Measurements from ENCODE around the gene CEP41. TPM values are rescaled to one million over a fixed set of nuclear protein-coding genes. Genes with fewer than 3 reads are reported as not detected.

Gene CEP41
- total and polyA plus RNA-seq, 10 of the 15 experiments (the other 5 are each of a cell fraction or from before 2014, with no cell fraction given), result 11.4 to 43.0 (median 24.7) TPM

GRCh38 chr7:130410868-130411541, 29.8 kb downstream of the CEP41 start:
- ChIA-PET RAD21 (ENCODE audit: unreplicated experiment) (no interaction called here), SMC1A (ENCODE audit: uncharacterized antibody, unreplicated experiment) (interaction anchor here (1.6 to 1.9 kb wide), 2 partner anchors 12 to 78 kb away, joined by 5 to 7 read pairs; no protein-coding TSS in a partner anchor), POLR2A (interaction anchor here (0.6 kb wide), 1 partner anchor 1782 kb away, joined by 4 read pairs; no protein-coding TSS in a partner anchor), CTCF (interaction anchor here (1.6 kb wide), 1 partner anchor 11 kb away, joined by 5 read pairs; no protein-coding TSS in a partner anchor)
- TF ChIP-seq NFIC (IDR thresholded peaks at IDR 0.05; ENCODE audit: low read depth, low read length) (no peak), ZNF24 (IDR thresholded peaks at IDR 0.05) (no peak), JUND (IDR thresholded peaks at IDR 0.05; ENCODE audit: low read depth, low read length) (no peak), WRNIP1 (IDR thresholded peaks at IDR 0.05; ENCODE audit: borderline replicate concordance, low read depth, low read length) (no peak), SUPT20H (IDR thresholded peaks at IDR 0.05; ENCODE audit: borderline replicate concordance, control insufficient read depth, low read depth, low read length) (no peak), BMI1 (IDR thresholded peaks at IDR 0.05; ENCODE audit: borderline replicate concordance) (no peak), NBN (IDR thresholded peaks at IDR 0.05) (no peak), SREBF2 (IDR thresholded peaks at IDR 0.05; ENCODE audit: low read length) (no peak), TARDBP (IDR thresholded peaks at IDR 0.05; ENCODE audit: borderline replicate concordance) (no peak), ZSCAN29 (IDR thresholded peaks at IDR 0.05) (no peak), MAX (IDR thresholded peaks at IDR 0.05; ENCODE audit: low read depth, low read length) (no peak), ASH2L (IDR thresholded peaks at IDR 0.05; ENCODE audit: borderline replicate concordance, low read depth) (no peak), SUZ12 (IDR thresholded peaks at IDR 0.05; ENCODE audit: unreplicated experiment) (no peak), CHD2 (IDR thresholded peaks at IDR 0.05; ENCODE audit: borderline replicate concordance, low read depth, low read length) (no peak), ZBTB33 (IDR thresholded peaks at IDR 0.05) (no peak), ZNF592 (IDR thresholded peaks at IDR 0.05) (no peak)
- ATAC-seq (no peak), DNase-seq (ENCODE audit: low read depth, low spot score) (no peak), FAIRE-seq (no peak)
- no peak overlapping the region for H3K9ac ChIP-seq (ENCODE audit: control insufficient read depth, insufficient read depth, low read length)
- intact Hi-C loops (cut with micrococcal nuclease; ENCODE audit: unreplicated experiment), result no loop called here
- no peaks in the 10 kb centered on the region for H3K4me1 ChIP-seq (ENCODE audit: control insufficient read depth, insufficient read depth, low read length)
- no peaks in the 10 kb centered on the region for H3K79me2 ChIP-seq (ENCODE audit: control insufficient read depth, insufficient read depth, low read length)
- no TSS peak for BruUV-seq (replicated peaks)
- no peaks in the 10 kb centered on the region for H3K9me3 ChIP-seq (replicated peaks; ENCODE audit: control insufficient read depth, insufficient read depth, low read length)
- 93% methylated on average over 4 of the region's 4 CpGs for WGBS (ENCODE audit: insufficient coverage, insufficient replicate concordance, low lambda C conversion rate, missing lambda C conversion rate)
- H3K4me3 ChIP-seq, result no peak overlapping the region
- H3K4me2 ChIP-seq (ENCODE audit: control insufficient read depth, insufficient read depth), result no peak overlapping the region
- no peak overlapping the region for H3K27ac ChIP-seq (ENCODE audit: control insufficient read depth, insufficient read depth)
- H3K27me3 ChIP-seq (replicated peaks in 1 of 2; ENCODE audit: control insufficient read depth in 2 of 2, insufficient read depth in 2 of 2, low read length in 1 of 2), result no peaks in the 10 kb centered on the region
- peaks cover 0 to 5% of the 10 kb centered on the region in 2 experiments; a peak in 2 of 4 replicates for H3K36me3 ChIP-seq (ENCODE audit: control insufficient read depth in 2 of 2, insufficient read depth in 2 of 2, low read length in 1 of 2)
- in situ Hi-C loops (cut with MboI), result no loop called here
- no peaks in the 10 kb centered on the region for H4K20me1 ChIP-seq (ENCODE audit: control insufficient read depth, insufficient read depth)
- H2AFZ ChIP-seq (ENCODE audit: control insufficient read depth, low read depth, low read length), result no peak overlapping the region

Measured in GM12878 (cell line).